Mucosa of gallbladder (tissue), 1 donor: ENCODE measurements around the gene KDM4B. TPM values are rescaled to one million over a fixed set of nuclear protein-coding genes. Genes with fewer than 3 reads are reported as not detected.
"Not testable (repeated sequence)": the region's sequence is repeated elsewhere in the genome, so short reads cannot be mapped to it uniquely, and the experiment has no call there.

Experiments used
- DNase-seq: peaks from one replicate; pipeline ENCODE4 v3.0.0-alpha.2; 2020; ENCODE audit warnings: low spot score
- total RNA-seq: library from RNA; stranded (reverse); gene quantifications from one replicate; pipeline ENCODE4 v1.2.1, GENCODE V29; 2021
- donor health status: DM: no; HTN: no; CAD: no.

Gene KDM4B
- total RNA-seq, 1 donor from 2014 or later: 49.3 TPM

DNA sequence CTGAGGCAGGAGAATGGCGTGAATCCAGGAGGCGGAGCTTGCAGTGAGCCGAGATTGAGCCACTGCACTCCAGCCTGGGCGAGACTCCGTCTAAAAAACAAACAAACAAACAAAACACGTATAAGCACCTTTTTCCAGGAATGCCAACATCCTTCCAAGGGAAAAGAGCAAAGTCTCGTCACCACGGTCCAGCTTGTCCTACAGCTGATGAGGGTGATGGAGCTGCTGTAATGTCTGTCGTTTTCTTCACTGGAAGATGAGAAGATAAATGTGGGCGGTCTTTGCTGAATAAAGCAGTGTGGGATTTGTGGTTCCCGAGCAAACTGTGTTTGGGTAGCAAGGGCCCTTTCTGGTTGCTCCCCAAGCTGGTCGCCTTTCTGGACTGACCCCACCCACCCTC, 205.1 kb downstream of the KDM4B start:
- DNase-seq: no peak

DNA sequence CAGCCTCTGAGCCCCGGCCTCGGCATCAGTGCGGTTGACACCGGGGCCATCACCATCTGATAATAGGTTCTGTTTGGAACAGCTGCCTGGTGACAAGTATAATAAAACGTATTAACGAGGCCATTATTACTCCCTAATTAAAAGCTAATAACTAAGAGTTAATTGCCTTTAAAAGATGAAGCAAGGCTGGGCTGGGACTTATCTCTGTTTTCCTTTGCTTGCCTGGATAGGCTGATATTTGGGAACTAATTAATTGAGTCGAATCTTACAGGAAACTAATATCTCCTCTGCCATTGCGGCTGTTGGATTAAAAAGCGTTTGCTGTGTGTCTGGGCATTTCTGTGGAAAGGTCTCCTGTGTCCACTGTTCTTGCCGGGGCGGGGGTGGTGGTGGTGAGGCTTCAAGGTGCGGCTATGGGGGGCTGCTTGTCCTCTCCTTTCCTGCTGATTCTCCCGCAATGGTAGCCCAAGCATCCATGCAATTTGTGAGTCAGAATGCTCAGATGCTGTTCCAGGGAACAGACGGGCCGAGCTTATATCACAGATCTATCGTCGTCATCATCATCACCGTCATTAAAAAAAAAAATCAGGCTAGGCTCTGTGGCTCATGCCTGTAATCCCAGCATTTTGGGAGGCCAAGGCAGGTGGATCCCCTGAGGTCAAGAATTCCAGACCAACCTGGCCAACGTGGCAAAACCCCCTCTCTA, 209.0 kb downstream of the KDM4B start:
- no peak for DNase-seq

- no peak for DNase-seq
Measured at GRCh38 chr19:5178841-5179240, 209.9 kb downstream of the KDM4B start.

DNA sequence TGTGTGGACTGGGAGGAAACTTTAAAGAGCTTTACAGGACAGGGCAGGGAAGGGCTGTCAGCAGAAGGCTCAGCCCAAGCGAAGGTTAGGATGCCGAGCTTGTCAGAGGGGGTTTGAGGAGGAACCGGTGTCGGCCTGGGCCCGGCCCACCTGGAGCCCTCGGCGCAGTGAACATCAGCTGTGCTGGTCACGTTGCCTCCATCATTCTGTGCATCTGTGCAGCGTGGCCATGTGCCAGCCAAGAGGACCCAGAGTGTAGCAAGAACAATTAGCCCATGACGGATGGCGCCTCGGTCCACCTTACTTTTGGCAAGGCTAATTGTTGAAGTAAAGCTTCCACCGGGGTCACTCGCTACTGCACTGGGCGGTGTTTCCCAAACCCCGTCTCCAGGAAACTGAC, 210.3 kb downstream of the KDM4B start:
- no peak for DNase-seq

- no peak for DNase-seq
Measured at GRCh38 chr19:5181329-5181728, 212.4 kb downstream of the KDM4B start.

DNA sequence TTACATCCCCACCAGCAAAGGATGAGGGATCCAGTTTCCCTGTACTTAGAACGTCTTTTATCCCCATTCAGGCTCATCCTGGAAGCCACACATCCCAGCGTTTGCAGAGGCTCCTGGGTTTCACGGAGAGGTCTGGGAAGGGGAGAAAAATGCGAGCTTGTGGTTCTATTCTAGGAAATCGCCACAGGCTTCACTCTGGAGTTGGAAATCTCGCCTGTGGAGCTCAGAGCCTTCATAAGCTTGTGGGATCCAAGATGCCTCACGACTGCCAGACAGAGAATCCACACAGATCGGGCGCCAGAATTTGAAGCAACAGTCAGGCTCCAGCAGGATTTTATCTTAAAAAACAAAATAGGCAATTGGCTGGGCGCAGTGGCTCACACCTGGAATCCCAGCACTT, 213.8 kb downstream of the KDM4B start:
- no peak for DNase-seq

- DNase-seq: no peak
Measured at GRCh38 chr19:5183616-5184015, 214.7 kb downstream of the KDM4B start.

DNA sequence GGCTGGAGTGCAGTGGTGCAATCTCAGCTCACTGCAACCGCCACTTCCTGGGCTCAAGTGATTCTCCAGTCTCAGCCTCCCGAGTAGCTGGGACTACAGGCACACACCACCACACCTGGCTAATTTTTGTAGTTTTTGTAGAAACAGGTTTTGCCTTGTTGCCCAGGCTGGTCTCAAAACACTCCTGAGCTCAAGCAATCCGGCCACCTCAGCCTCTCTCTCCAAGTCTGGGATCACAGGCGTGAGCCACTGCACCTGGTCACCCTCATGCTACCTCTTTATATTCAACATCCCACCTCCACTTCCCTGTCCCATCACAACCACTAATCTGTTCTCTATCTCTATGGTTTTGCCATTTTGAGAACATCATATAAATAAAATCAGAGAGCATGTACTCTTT, 216.0 kb downstream of the KDM4B start:
- no peak for DNase-seq

DNA sequence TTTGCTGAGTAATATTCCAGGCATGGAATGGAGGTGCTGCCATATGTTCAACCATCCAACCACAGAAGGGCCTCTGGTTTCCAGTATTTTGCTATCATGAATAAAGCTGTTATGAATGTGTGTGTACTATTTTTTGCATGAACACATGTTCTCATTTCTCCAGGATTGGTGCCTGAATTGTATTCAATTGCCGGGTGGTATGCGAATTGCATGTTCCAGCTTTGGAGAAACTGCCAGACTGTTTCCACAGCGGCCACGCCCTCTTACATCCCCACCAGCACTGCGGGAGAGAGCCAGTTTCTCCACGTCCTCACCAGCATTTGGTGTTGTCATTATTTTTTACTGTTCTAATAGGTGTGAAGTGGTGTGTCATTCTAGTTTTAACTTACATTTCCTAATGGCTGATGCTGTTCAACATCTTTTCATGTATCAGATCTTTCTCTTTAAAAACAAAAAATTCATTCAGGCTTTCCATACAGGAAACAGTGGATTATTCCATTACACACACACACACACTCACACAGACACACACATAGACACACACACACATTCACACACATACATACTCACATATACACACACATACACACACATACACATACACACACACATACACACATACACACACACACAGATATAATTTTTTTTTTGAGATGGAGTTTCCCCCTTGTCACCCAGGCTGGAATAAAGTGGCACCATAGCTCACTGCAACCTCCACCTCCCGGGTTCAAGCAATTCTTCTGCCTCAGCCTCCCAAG, 217.6 kb downstream of the KDM4B start:
- no peak for DNase-seq

GRCh38 chr19:5188548-5189317, 219.8 kb downstream of the KDM4B start:
- no peak for DNase-seq

DNA sequence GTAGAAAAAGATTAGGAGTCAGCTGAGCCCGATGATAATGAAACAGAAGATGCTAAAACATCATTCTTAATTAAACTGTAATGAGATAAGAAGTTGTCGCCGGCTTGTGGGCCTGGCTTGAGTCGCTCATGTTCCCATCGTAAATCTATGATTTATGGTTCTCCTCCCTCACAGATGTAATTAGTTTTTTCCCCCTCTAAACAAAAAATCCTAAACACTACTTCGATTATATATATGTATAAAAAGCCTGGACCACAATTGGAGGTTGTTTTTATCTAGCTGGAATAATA, 220.3 kb downstream of the KDM4B start:
- DNase-seq: no peak

DNA sequence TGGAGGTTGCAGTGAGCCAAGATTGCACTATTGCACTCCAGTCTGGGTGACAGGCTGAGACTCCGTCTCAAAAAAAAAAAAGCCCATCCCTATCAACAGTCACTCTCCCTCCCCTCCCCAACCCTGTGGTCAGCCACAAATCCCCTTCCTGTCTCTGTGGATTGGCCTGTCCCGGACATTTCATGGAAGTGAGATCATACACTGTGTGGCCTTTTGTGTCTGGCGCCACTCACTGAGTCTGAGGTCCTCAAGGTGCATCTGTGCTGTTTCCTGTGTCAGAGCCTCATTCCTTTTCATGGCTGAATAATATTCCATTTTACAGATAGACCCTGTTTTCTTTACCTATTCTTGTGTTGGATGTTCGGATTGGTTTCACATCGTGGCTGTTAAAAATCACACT, 222.2 kb downstream of the KDM4B start:
- DNase-seq: no peak

- DNase-seq: no peak
Measured at GRCh38 chr19:5192568-5192967, 223.7 kb downstream of the KDM4B start.

- no peak for DNase-seq
Measured at GRCh38 chr19:5193192-5193591, 224.3 kb downstream of the KDM4B start.

DNA sequence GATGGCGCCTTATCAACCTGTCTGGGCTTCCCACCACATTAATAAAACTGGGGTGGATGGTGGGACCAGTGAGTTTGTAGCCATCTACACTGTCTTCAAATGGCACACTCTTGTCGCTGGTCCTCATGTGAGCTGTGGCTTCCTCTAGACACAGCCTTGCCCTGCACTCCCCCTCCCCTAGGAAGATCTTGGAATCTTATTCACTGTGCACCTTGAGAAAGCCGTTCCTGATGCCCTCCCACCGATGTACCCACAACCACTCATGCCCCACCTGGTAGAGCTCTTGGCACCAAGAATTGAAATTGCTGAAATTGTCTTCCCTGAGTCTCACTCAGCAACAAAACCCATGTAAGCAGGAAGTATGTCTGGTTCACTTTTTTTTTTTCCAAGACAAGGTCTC, 225.7 kb downstream of the KDM4B start:
- DNase-seq: no peak

DNA sequence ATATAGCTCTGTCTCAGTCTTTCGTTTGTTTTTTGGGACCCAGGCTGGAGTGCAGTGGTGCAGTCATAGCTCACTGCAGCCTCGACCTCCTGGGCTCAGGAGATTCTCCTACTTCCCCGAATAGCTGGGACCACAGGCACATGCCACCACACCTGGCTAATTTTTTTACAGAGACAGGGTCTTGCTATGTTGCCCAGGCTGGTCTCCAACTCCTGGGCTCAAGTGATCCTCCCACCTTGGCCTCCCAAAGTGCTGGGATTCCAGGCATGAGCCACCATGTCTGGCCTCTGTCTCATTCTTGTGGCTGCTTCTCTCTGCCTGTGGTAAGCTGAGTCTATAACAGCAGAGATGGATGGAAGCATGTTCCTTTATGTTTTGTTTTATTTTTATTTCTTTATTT, 226.7 kb downstream of the KDM4B start:
- DNase-seq: not testable (repeated sequence)

DNA sequence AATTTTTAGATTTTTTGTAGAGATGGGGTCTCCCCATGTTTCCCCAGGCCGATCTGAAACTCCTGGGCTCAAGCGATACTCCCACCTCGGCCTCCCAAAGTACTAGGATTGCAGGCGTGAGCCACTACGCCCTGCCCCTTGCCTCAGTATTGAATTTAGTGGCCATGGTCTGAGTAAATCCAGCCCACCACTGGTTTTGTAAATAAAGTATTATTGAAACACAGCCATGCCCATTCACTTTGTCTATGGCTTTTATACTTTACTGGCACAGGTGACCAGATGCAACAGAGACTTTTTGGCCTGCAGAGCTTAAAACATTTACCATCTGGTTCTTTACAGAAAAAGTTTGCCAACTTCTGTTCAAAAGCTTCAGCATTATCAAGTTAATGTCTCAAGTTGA, 227.9 kb downstream of the KDM4B start:
- DNase-seq: no peak

DNA sequence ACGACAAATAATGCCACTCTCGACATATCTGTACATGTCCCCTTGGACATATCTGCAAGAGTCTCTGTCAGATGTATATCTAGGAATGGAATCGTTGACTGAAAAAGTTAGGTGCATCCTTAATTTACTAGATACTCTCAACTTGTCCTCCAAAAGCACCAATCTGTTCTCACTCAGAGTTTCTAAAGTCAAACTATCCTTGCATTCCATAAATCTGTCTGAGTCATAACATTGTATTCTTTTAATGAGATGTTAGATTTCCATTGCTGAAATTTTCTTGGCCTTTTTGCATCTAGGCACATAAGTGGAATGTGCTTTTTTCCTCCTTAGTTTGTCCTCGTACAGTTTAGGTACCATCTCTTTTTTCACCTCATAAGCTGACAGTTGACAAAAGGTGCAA, 231.9 kb downstream of the KDM4B start:
- no peak for DNase-seq

DNA sequence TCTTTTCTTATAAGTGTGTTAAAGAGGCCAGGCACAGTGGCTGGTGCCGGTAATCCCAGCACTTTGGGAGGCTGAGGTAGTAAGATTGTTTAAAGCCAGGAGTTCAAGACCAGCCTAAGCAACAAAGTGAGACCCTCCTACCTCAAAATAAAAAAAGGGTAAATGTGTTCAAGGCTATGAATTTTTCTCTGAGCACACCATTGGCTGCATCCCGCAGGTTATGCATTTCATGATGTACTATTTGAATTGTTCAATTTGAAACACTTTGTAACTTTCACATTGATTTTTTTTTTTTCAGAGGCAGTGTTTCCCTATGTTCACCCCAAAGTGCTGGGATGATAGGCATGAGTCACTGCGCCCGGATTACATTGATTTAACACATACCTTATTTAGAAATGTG, 233.6 kb downstream of the KDM4B start:
- no peak for DNase-seq
